ENCODE measurements around the gene ADIPOR2. TPM values are rescaled to one million over a fixed set of nuclear protein-coding genes. Genes with fewer than 3 reads are reported as not detected.
"Not testable (repeated sequence)": the region's sequence is repeated elsewhere in the genome, so short reads cannot be mapped to it uniquely, and the experiment has no call there.

ADIPOR2 gene
- polyA plus RNA-seq, 1 experiment = 17.5 TPM

DNA sequence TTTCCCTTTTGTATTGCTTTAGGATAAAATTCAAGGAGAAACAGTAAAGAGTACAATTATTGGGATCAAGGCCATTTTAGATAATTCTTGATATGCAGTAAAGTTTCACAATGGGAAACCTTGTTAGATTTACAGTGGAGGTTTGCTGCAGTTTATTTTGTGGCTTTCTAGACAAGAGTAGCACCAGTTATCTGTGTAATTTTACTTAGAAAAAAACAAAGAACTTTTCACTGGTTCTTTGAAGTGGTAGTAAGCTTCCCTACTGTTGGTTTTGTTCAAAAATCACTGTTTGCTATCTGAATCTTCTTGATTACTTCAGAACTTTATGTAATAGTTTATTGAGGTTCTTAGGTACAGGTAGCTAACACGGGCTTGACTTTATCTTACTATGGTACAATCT lies 42.0 kb downstream of the ADIPOR2 start:
- no peaks in the 10 kb centered on the region for H3K36me3 ChIP-seq (ENCODE audit: control insufficient read depth, insufficient read depth, low read length)
- H3K4me3 ChIP-seq (ENCODE audit: low read depth, low read length) = no peak overlapping the region
- TF ChIP-seq CTCF (IDR thresholded peaks at IDR 0.05; ENCODE audit: insufficient read depth, low read depth, low read length) = no peak
- DNase-seq (ENCODE audit: low read depth) = no peak
- CTCF ChIA-PET = interaction anchor here (0.8 to 1.5 kb wide), 2 partner anchors 19 to 44 kb away, joined by 3 read pairs; no protein-coding TSS in a partner anchor
- H3K27me3 ChIP-seq (ENCODE audit: control insufficient read depth, insufficient read depth, low read length) = no peaks in the 10 kb centered on the region
- POLR2A ChIA-PET = no interaction called here

DNA sequence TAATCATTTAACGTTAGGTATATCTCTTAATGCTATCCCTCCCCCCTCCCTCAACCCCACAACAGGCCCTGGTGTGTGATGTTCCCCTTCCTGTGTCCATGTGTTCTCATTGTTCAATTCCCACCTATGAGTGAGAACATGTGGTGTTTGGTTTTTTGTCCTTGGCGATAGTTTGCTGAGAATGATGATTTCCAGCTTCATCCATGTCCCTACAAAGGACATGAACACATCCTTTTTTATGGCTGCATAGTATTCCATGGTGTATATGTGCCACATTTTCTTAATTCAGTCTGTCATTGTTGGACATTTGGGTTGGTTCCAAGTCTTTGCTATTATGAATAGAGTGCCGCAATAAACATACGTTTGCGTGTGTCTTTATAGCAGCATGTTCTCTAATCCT lies 42.8 kb downstream of the ADIPOR2 start:
- H3K4me3 ChIP-seq (ENCODE audit: low read depth, low read length); DNase-seq (ENCODE audit: low read depth); H3K27me3 ChIP-seq (ENCODE audit: control insufficient read depth, insufficient read depth, low read length); CTCF ChIA-PET; POLR2A ChIA-PET; H3K36me3 ChIP-seq (ENCODE audit: control insufficient read depth, insufficient read depth, low read length): not testable (repeated sequence)

GRCh38 chr12:1737652-1738286 lies 46.9 kb downstream of the ADIPOR2 start:
- ChIA-PET CTCF (no interaction called here), POLR2A (no interaction called here)
- Histone ChIP-seq H3K36me3 (ENCODE audit: control insufficient read depth, insufficient read depth, low read length) (no peaks in the 10 kb centered on the region), H3K4me3 (ENCODE audit: low read depth, low read length) (no peak overlapping the region), H3K27me3 (ENCODE audit: control insufficient read depth, insufficient read depth, low read length) (no peaks in the 10 kb centered on the region)
- no peak for TF ChIP-seq CTCF (IDR thresholded peaks at IDR 0.05; ENCODE audit: insufficient read depth, low read depth, low read length)
- no peak for DNase-seq (ENCODE audit: low read depth)

- POLR2A ChIA-PET = no interaction called here
- Histone ChIP-seq H3K27me3 (ENCODE audit: control insufficient read depth, insufficient read depth, low read length) (no peaks in the 10 kb centered on the region), H3K36me3 (ENCODE audit: control insufficient read depth, insufficient read depth, low read length) (no peaks in the 10 kb centered on the region), H3K4me3 (ENCODE audit: low read depth, low read length) (no peak overlapping the region)
- TF ChIP-seq CTCF (IDR thresholded peaks at IDR 0.05; ENCODE audit: insufficient read depth, low read depth, low read length) = no peak
- CTCF ChIA-PET = no interaction called here
- no peak for DNase-seq (ENCODE audit: low read depth)
Measured at GRCh38 chr12:1738446-1738845, 47.6 kb downstream of the ADIPOR2 start.

GRCh38 chr12:1739368-1739767 lies 48.5 kb downstream of the ADIPOR2 start:
- ChIA-PET CTCF (no interaction called here), POLR2A (no interaction called here)
- no peaks in the 10 kb centered on the region for H3K27me3 ChIP-seq (ENCODE audit: control insufficient read depth, insufficient read depth, low read length)
- no peak for DNase-seq (ENCODE audit: low read depth)
- no peak overlapping the region for H3K4me3 ChIP-seq (ENCODE audit: low read depth, low read length)
- TF ChIP-seq CTCF (IDR thresholded peaks at IDR 0.05; ENCODE audit: insufficient read depth, low read depth, low read length) = no peak
- H3K36me3 ChIP-seq (ENCODE audit: control insufficient read depth, insufficient read depth, low read length) = no peaks in the 10 kb centered on the region
